Panc1 (cell line): ENCODE measurements around the gene DHPS. TPM values are rescaled to one million over a fixed set of nuclear protein-coding genes. Genes with fewer than 3 reads are reported as not detected.

Experiments
- ATAC-seq: fragments of 200-7000 bp; cut with Tn5 transposase; 2 replicates; pipeline ENCODE4 v1.9.1; 2020; ENCODE audit warnings: mild to moderate bottlenecking, moderate library complexity
- BruUV-seq: library from RNA; stranded (reverse); fragments of 400-500 nt; replicated peaks from 2 replicates; lab custom pipeline; 2021; lab: Mats Ljungman, UMichigan
- CTCF ChIA-PET: fragments of 300-600 bp; sonication (Branson Sonifier 250); formaldehyde crosslinking; loops from one replicate; lab custom pipeline; 2022; ENCODE audit warnings: antibody characterized with exemption; lab: Charles Lee
- POLR2A ChIA-PET: fragments of 300-600 bp; sonication (Branson Sonifier 250); formaldehyde crosslinking; loops from one replicate; lab custom pipeline; 2022; ENCODE audit warnings: antibody characterized with exemption; lab: Charles Lee
- DNase-seq: peaks from one replicate; pipeline ENCODE4 v3.0.0-alpha.2; 2010; ENCODE audit warnings: low read depth, low spot score
- H3K27ac ChIP-seq: 2 replicates; pipeline ENCODE4 v1.5.1; 2011; ENCODE audit warnings: mild to moderate bottlenecking, low read length, inconsistent platforms
- H3K27me3 ChIP-seq: fragments of 200-500 bp; sonication (Bioruptor generic); 2 replicates; pipeline ENCODE4 v1.6.0; 2014; ENCODE audit warnings: low read length, inconsistent platforms; ENCODE audit not compliant: control insufficient read depth, insufficient read depth
- H3K36me3 ChIP-seq: fragments of 200-500 bp; sonication (Bioruptor generic); 2 replicates; pipeline ENCODE4 v1.5.1; 2014; ENCODE audit warnings: inconsistent platforms, mild to moderate bottlenecking, low read length, moderate library complexity; ENCODE audit not compliant: control insufficient read depth, insufficient read depth
- H3K4me1 ChIP-seq: 2 replicates; pipeline ENCODE4 v1.5.1; 2011; ENCODE audit warnings: inconsistent platforms, mild to moderate bottlenecking, low read length, moderate library complexity; ENCODE audit not compliant: control insufficient read depth, insufficient read depth
- H3K4me3 ChIP-seq, 2 experiments: 2 replicates each; pipeline ENCODE4 v1.5.1; 2011 to 2012; ENCODE audit warnings: low read depth in 2 of 2, low read length in 2 of 2, mild to moderate bottlenecking in 2 of 2, inconsistent platforms in 1 of 2, moderate library complexity in 1 of 2
- H3K9me3 ChIP-seq: fragments of 200-500 bp; sonication (Bioruptor generic); 2 replicates; pipeline ENCODE4 v1.5.1; 2014; ENCODE audit warnings: low read depth, mild to moderate bottlenecking, inconsistent platforms, low read length, moderate library complexity; ENCODE audit not compliant: control insufficient read depth, insufficient read depth
- POLR2AphosphoS5 ChIP-seq: IDR thresholded peaks from 2 replicates; pipeline ENCODE4 v1.6.1; 2012; ENCODE audit warnings: mild to moderate bottlenecking, low read depth, low read length, moderate library complexity
- SIN3A ChIP-seq: IDR thresholded peaks from 2 replicates; pipeline ENCODE4 v1.6.1; 2012; ENCODE audit warnings: low read depth, mild to moderate bottlenecking, low read length, moderate library complexity, borderline replicate concordance; ENCODE audit not compliant: insufficient read depth
- TCF7L2 ChIP-seq: IDR thresholded peaks from 2 replicates; pipeline ENCODE4 v1.6.1; 2011; ENCODE audit warnings: mild to moderate bottlenecking, low read depth, low read length, inconsistent platforms
- in situ Hi-C: cut with HindIII; loops from 2 replicates; pipeline ENCODE4 v1.10.0; 2016; ENCODE audit warnings: low sequenced_read_pairs, low pct_unique_long_range_greater_than_20kb
- intact Hi-C: fragments of 100-400 bp; cut with micrococcal nuclease; formaldehyde crosslinking; loops from one replicate; pipeline ENCODE4 v1.10.0; 2022; ENCODE audit not compliant: unreplicated experiment
- total RNA-seq: library from RNA; stranded (reverse); gene quantifications from one replicate; pipeline ENCODE4 v1.2.1, GENCODE V29; 2021; ENCODE audit not compliant: unreplicated experiment
- TF ChIP-seq, protein P1 (sequence below): fragments of 450-650 bp; IDR thresholded peaks from 2 replicates; pipeline ENCODE4 v1.5.1; 2017; ENCODE audit warnings: mild to moderate bottlenecking
- TF ChIP-seq, protein P2 (sequence below), 2 experiments: IDR thresholded peaks; 2 replicates each; pipeline ENCODE4 v1.6.1; 2011 to 2012; ENCODE audit warnings: low read depth in 2 of 2, control low read depth in 1 of 2, low read length in 1 of 2, mild to moderate bottlenecking in 1 of 2, moderate library complexity in 1 of 2; ENCODE audit not compliant: insufficient read depth in 1 of 2

DHPS gene
- total RNA-seq, 1 experiment from 2014 or later: 76.9 TPM

DNA sequence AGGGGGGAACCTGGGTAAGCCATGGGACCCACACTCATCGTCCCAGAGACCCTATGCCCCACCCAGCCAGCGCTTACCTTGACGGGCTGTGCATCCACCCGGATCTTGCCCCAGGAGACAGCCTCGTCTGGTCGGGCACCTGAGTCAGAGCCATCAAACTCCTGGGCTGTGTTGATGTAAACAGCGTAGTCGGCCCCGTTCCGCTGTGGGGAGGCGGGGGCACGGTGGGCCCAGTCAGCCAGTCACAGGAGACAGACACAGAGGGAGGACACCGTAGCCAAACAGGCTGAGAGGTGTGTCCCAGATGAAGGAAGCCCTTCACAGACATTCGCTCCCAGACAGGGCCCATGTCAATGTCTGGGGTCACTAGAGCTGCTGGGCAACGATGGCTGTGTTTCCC is 5.7 kb downstream of the DHPS start:
- in situ Hi-C loops (no loop called here), intact Hi-C loops (loop anchor here (10.0 kb wide), 1 partner anchor 111 kb away; no protein-coding TSS in a partner anchor)
- DNase-seq (no peak), ATAC-seq (0 out of 2 replicates have a peak, but pooled peaks have one; percentile 3)
- H3K4me3 ChIP-seq: no peak overlapping the region
- CTCF ChIA-PET: no interaction called here
- H3K4me1 ChIP-seq: no peaks in the 10 kb centered on the region
- POLR2A ChIA-PET: no interaction called here
- H3K36me3 ChIP-seq: peaks cover 4% of the 10 kb centered on the region; the same call in 1 of the 2 replicates
- no peak overlapping the region for H3K27ac ChIP-seq
- no peak for TF ChIP-seq SIN3A
- TF ChIP-seq, protein P1, sequence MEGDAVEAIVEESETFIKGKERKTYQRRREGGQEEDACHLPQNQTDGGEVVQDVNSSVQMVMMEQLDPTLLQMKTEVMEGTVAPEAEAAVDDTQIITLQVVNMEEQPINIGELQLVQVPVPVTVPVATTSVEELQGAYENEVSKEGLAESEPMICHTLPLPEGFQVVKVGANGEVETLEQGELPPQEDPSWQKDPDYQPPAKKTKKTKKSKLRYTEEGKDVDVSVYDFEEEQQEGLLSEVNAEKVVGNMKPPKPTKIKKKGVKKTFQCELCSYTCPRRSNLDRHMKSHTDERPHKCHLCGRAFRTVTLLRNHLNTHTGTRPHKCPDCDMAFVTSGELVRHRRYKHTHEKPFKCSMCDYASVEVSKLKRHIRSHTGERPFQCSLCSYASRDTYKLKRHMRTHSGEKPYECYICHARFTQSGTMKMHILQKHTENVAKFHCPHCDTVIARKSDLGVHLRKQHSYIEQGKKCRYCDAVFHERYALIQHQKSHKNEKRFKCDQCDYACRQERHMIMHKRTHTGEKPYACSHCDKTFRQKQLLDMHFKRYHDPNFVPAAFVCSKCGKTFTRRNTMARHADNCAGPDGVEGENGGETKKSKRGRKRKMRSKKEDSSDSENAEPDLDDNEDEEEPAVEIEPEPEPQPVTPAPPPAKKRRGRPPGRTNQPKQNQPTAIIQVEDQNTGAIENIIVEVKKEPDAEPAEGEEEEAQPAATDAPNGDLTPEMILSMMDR: no peak
- TF ChIP-seq POLR2AphosphoS5: no peak
- TF ChIP-seq TCF7L2: no peak
- TF ChIP-seq, protein P2, sequence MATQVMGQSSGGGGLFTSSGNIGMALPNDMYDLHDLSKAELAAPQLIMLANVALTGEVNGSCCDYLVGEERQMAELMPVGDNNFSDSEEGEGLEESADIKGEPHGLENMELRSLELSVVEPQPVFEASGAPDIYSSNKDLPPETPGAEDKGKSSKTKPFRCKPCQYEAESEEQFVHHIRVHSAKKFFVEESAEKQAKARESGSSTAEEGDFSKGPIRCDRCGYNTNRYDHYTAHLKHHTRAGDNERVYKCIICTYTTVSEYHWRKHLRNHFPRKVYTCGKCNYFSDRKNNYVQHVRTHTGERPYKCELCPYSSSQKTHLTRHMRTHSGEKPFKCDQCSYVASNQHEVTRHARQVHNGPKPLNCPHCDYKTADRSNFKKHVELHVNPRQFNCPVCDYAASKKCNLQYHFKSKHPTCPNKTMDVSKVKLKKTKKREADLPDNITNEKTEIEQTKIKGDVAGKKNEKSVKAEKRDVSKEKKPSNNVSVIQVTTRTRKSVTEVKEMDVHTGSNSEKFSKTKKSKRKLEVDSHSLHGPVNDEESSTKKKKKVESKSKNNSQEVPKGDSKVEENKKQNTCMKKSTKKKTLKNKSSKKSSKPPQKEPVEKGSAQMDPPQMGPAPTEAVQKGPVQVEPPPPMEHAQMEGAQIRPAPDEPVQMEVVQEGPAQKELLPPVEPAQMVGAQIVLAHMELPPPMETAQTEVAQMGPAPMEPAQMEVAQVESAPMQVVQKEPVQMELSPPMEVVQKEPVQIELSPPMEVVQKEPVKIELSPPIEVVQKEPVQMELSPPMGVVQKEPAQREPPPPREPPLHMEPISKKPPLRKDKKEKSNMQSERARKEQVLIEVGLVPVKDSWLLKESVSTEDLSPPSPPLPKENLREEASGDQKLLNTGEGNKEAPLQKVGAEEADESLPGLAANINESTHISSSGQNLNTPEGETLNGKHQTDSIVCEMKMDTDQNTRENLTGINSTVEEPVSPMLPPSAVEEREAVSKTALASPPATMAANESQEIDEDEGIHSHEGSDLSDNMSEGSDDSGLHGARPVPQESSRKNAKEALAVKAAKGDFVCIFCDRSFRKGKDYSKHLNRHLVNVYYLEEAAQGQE (IDR thresholded peaks at IDR 0.05; ENCODE audit: insufficient read depth in 1 of 2, low read depth in 2 of 2, low read length in 1 of 2): no peak
- H3K9me3 ChIP-seq: no peaks in the 10 kb centered on the region
- BruUV-seq: no TSS peak
- no peaks in the 10 kb centered on the region for H3K27me3 ChIP-seq

DNA sequence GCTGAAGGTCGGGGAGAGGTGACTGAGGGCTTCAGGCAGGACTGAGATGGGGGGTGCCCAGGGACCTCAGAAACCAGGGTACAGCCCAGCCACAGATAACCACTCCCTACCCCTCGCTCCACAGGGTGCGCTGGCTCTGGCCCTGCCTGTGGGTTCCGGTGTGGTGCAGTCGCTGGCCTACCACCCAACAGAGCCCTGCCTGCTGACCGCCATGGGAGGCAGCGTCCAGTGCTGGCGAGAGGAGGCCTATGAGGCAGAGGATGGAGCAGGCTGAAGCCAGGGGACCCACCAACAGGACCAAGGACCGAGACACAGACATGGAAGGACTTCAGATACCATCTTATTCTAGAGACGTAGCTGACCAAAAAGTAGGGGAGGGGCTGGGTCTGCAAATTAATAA is 6.3 kb downstream of the DHPS start:
- H3K36me3 ChIP-seq: peaks cover 4% of the 10 kb centered on the region; the same call in 1 of the 2 replicates
- in situ Hi-C loops (no loop called here), intact Hi-C loops (loop anchor here (10.0 kb wide), 1 partner anchor 111 kb away; no protein-coding TSS in a partner anchor)
- no peak overlapping the region for H3K4me3 ChIP-seq
- ATAC-seq: no peak
- TF ChIP-seq SIN3A (no peak), TCF7L2 (no peak), POLR2AphosphoS5 (no peak)
- TF ChIP-seq, protein P2 (IDR thresholded peaks at IDR 0.05; ENCODE audit: insufficient read depth in 1 of 2, low read depth in 2 of 2, low read length in 1 of 2): no peak
- TF ChIP-seq, protein P1: no peak
- no peaks in the 10 kb centered on the region for H3K9me3 ChIP-seq
- no peaks in the 10 kb centered on the region for H3K4me1 ChIP-seq
- H3K27me3 ChIP-seq: no peaks in the 10 kb centered on the region
- CTCF ChIA-PET: no interaction called here
- POLR2A ChIA-PET: no interaction called here
- no TSS peak for BruUV-seq
- H3K27ac ChIP-seq: no peak overlapping the region
- DNase-seq: no peak
